Stimulated activated naive CD4-positive, alpha-beta T cell (primary cell): ENCODE results near the gene UTRN.

Experiments
- DNase-seq, 6 experiments: peaks; one replicate each; lab custom pipeline; 2025; lab: John Stamatoyannopoulos, UW

Gene UTRN

GRCh38 chr6:144284783-144285547, at the start of gene UTRN:
UTRN (plus strand) TSS chr6:144285335; CDS start chr6:144291829, 6,494 bp downstream.
- DNase-seq: peak in 4 of 6 experiments; percentile 9 to 48 (median 28)

DNA sequence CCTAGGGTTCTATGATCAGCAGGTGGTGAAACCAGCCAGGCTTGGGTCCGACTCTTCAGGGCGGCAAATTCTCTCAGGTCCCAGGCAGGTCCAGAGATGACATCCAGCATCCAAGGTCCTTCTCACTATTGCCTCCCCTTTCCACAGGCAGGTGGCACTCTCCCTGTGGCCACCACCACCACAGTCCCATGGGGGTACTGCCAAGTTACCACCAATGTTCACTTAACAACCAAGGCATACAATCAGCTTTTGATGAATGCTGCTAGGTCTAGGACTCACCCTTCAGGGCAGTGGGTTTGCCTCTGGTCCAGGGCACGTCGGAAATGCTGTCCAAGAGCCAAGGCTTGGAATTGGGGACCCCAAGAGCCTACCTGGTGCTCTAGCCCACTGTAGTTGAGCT, 40.4 kb upstream of the UTRN start:
- DNase-seq: no peak

DNA sequence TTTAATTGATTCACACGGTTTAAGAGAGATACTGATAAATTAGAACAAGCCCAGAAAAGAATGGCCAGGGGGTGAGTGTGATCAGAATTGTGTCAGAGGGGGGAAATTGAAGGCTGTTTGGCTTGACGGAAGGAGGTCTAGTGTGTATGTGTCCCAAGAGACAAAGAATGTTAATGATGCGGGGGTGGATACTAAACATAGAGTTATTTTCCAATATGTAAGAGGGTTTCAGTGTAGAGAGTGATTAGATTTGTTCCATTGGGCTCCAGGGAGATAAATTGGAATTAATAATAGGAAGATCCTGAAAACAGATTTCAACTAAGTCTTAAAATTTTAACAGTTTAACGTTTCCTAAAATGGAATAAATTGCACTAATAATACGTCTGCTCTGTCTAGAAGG, 38.1 kb upstream of the UTRN start:
- no peak for DNase-seq

GRCh38 chr6:144248003-144248402, 37.1 kb upstream of the UTRN start:
- DNase-seq: no peak

DNA sequence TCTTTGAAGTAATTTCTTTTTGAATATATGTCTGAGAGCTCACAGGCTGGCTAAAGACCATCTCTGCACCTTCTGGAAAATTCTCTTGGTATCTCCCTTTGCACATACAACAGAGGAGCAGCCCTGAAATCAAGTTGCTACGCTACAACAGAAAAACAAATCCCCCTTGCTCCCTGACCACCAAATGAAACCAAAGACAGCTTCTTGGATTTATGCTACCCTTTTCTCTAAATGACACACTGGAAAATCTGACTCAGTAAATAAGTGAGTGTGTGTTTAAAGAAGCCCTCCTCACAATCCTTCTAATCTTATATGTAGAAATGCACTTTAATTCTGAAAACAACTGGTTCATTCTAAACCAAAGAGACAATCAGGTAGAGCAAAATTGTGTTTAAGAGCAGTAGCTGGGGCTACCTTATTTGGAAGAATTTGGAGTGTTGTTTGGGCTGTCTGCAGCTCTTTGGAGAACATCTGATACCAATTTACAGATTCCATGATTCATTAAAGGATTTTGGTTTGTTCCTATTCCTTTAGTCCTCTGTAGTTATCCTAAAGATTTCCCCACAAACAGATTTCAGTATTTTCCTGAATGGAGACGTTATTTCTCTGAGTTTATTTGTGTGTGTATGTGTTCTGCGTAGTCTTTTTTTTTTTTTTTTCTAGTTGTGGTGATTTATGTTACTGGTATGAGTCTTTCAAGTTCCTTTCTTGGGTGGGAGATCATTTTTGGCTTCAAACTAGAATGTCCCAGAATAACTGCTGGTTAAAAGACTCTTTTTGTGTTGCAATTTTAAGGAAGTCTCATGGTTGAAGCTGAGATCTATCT, 36.4 kb upstream of the UTRN start:
- DNase-seq: no peak

GRCh38 chr6:144250276-144250675, 34.9 kb upstream of the UTRN start:
- no peak for DNase-seq

DNA sequence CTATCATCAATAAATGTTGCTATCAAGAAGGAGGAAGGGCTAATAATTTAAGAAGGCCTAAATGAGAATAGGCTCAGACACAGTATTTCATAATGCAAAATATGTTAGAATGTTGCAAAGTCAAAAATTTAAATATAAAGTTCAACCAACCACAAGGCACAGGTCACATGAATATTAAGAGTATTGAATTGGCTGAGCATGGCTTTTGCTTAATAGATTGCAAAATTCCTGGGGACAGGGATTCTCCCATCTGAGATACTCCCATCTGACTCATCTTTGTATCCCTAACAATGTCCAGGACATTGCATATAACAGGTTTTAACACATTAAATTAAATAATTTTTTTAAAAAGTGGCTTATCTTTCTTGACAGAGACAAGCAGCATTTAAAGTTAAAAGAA, 32.9 kb upstream of the UTRN start:
- no peak for DNase-seq

GRCh38 chr6:144259986-144260385, 25.1 kb upstream of the UTRN start:
- DNase-seq: no peak

DNA sequence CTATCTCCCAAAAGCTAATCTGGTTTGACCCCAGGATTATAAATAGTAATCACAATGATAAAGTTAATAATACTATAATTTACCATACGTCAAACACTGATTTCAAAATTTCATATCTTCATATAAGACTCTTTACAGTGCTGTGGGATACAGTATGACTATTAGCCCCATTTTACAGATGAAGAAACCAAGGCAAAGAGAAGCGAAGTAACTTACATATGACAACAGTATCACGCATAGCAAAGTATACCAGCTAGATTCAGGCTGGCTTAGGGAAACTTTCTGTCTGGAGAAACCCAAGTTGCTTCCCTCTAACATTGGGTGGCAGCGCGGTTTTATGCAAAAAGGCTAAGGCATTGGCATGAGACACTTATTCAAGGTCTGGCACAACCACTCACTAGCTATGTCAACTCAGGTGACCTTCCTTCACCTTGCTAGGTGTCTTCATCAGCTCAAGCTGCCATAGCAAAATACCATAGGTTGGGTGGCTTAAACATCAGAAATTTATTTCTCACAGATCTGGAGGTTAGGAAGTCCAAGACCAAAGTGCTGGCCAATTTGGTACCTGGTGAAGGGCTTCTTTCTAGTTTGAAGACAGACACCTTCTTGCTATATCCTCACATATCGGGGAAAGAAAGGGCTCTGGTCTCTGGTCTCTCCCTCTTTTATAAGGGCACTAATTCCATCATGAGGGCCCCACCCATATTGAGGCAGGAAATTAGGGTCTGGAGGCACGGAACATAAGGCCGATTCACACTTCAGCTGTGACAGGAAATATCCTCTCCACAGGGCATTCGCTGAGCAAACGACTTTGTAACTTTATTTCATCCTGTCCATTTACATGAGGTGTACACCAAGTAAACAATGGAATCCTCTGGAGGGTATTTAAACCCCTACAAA, 22.4 kb upstream of the UTRN start:
- DNase-seq: peak in 2 of 6 experiments; percentile 34 to 41

DNA sequence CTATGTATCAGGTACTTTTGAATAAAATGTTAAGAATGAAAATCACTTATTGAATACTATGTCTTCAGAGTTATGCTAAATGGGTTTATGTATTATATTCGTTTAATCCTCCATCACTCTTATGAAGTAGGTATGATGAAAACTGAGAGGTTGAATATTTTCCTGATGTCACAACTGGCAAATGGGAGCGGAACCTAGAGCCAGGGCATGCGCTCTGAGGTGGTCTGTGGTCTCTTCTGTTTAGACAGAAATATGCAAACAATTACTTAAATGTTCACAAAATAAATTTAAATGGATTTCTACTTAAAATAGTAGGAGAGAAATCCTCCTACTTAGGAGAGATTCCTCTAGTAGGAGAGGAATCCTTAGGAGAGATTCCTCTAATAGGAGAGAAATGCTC, 21.3 kb upstream of the UTRN start:
- DNase-seq: no peak

DNA sequence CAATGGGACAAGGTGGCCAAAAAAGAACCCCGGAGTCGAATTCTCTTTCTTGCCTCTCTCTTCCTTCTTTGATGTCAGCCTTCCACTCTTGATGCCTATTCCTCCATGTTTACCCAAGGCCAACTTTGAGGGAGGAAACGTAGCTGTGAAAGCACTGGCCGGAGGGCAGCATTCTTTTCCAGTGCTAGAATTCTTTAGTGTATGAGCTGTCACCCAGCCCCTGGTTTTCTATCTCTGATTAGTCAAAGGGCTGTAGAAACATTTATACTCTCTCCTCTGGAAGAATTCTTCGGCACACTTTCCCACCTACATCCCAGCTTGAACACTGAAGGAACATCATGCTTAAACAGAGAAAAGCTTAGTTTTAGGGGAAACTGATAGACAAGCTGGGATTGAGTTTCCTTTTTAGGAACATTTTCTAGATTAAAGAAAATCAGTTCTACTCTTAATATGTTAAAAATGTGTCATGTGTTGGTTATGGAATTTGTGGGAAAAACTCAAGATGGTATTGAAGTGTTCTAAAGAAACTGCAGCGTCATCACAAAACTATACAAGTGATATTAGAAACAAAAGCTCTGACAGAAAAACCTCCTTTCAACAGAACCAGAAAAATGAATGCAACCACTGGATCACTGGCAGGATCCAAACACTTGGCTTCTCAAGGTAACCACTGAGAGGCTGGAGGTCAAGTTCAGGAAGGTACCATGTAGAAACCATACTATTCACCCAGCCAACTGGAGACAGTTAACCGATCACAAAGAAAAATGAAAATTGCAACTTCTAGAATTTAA, 20.7 kb upstream of the UTRN start:
- DNase-seq: no peak

DNA sequence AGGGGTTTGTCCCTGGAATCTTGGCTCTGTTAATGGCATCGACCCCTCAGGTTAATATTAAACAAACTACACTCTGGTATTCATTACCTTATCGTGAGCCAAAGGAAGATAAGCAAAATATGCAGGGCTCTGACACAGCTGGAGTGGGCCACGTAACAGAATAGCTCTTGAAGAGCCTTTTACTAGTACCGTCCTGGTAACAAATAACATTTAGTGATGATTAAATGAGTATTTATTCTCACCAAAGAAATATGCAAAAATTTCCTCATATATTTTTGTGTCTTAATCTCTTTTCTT, 20.1 kb upstream of the UTRN start:
- no peak for DNase-seq

GRCh38 chr6:144265390-144265789, 19.7 kb upstream of the UTRN start:
- DNase-seq: no peak

DNA sequence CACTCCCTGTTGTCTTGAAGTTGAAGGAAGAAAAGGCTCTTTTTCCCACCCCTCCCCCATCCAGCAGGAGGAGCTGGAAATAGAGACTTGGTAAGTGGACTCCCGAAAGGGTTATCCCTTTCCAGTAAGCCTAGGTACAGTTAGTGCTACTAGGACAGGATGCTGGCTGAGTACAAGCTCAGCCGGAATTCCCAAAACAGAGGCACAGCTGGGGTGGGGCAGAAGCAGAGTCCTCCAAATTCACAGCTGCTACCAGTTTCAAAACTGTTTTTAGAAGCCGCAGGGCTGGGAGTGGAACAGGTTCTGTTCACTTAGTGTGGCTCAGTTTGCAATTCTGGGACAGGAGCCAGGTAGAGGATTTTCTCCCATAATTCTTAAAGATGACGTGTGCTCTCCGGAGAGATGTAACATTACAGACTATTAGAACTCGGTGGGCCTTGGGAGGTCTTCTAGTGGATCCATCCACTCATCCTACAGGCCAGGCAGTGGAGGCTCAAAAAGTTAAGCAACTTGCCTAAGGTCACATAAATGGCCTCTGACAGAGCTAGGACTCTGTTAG, 19.0 kb upstream of the UTRN start:
- DNase-seq: no peak

DNA sequence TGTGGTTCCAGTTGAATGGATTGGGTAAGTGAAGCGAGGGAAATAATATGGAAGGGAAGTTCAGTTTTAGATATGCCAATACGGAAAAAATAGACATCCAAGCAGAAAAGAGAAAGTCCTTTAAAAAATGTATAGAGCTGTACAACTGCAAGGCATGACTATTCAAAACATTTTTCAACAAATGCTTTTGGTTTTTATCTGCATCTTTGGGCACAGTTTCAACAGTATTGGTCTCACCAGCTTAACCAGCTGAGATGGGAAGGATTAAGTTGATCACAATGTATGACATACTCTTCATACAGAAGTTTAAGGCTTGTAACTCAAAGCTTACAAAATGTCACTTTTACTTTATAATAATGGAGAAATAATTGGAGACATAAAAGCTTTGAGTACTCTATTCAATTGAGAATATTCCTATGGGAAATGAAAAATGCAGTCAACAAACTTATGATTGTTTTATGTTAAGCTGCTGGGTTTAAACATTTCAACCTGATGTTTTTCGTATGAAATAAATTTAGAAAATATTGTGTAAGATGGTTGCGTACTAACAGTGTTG, 16.3 kb upstream of the UTRN start:
- no peak for DNase-seq

DNA sequence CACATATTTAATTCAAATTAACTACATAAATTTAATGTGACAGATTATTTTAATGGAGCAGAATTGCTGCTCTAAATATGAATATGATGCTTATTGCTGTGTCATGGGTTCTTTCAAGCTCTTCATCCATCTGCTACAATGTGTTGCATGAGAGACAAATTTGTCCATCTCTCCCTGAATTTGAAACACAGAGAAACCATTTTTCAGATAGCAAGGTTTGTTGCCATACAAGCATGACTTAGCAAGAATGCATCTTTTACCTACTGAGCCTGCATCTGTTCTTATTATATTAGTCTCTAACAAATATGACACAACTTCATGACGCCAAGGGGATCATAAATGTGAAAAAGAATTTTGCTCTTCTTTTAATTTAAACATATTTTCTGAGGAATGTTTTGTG, 8.0 kb upstream of the UTRN start:
- no peak for DNase-seq

DNA sequence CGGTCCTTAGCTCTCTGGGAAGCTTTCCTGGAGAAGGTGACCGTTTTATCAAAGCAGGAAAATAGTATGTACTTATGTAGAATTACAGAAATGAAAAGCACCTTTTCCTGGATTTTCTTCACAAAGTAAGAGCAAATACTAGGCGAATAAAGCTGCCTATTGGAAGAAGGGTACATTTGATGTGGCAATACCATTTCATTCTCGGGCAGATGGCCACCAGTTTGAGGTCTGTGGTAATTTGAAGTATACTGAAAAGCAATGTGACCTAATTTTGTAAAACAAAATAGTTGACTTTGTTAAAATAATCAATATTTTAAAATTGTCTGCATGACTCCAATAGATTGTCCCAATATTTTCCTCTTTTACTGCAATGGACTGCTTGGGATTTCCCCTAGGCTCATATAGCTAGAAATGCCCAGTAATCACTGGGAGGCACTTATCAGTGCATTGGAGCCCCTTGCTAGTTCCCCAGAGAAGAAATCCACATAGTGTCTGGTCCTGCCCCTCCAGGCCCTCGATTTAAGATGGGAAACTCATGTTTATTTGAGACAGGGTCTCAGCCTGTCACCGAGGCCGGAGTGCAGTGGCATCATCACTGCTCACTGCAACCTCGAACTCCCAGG, 7.4 kb upstream of the UTRN start:
- no peak for DNase-seq

DNA sequence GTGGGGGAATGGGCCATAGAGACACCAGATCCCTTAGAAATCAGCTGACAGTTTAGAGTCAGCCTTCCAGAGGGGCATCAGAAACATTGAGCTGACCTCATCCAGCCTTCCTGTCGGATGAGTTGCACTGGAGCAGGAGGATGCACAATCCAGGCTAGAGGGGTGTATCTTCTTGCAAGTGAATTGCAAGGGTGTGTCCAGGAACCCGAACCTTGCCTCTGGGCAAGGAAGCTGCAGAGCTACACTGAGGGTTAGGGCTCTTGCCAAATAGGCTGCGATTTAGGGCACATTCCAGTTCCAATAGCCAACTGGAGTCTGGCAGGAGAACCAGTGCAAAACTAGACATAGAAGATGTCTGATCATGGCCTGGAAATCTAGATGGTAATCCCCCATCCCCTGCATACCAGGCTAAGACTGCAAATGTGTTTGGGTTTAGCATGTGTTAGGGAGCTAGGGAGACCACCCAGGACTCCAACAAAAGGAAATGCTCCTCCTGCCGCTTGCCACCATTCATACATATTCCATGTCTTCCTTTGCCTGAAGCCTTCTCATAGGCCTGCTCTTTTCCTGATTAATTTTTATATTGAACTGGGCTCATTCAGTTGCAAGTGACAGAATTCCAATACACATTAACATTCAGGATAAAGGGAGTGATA, 6.3 kb upstream of the UTRN start:
- DNase-seq: no peak

- DNase-seq: no peak
These were observed 5.5 kb upstream of the UTRN start for GRCh38 chr6:144279484-144280150.
